Renal cortex interstitium (tissue), 15 donors: ENCODE results near the gene LCP2. TPM values are rescaled to one million over a fixed set of nuclear protein-coding genes. Genes with fewer than 3 reads are reported as not detected.

Experiments used
- DNase-seq, 11 donors: peaks; one replicate each; pipeline ENCODE4 v3.0.0-alpha.2; 2013; ENCODE audit warnings: low read depth in 9 of 11, low spot score in 4 of 11; ENCODE audit errors: extremely low read depth in 1 of 11
- long read RNA-seq, 16 experiments: transcript quantifications; one replicate each; lab custom pipeline, GENCODE V29; 2026
- polyA plus RNA-seq, 3 donors: library from polyadenylated mRNA; unstranded; fragments of 120-200 nt; gene quantifications; one replicate each; pipeline ENCODE4 v1.2.1, GENCODE V29; 2013; ENCODE audit not compliant: insufficient read length in 3 of 3

LCP2 gene
- polyA plus RNA-seq: 1 to 10 TPM; 3.1 to 3.4 (median 3.3) TPM
- long read RNA-seq, donor 1: 0 reads
- long read RNA-seq, donor 2: 0 reads
- long read RNA-seq, donor 3: 0 reads
- long read RNA-seq, donor 4: 0 reads
- long read RNA-seq, donor 5: 0 reads
- long read RNA-seq, donor 6, partial matches to known transcripts: 0 of 1 reads
- long read RNA-seq, donor 6, other reads (novel, unspliced or antisense): 0 of 1 reads
- long read RNA-seq, donor 7: 0 reads
- long read RNA-seq, donor 8: 0 reads
- long read RNA-seq, donor 9: 0 reads
- long read RNA-seq, donor 10, partial matches to known transcripts: 0 of 1 reads
- long read RNA-seq, donor 10, other reads (novel, unspliced or antisense): 0 of 1 reads
- long read RNA-seq, donor 11: 0 reads
- long read RNA-seq, donor 12, partial matches to known transcripts: 0 of 1 reads
- long read RNA-seq, donor 12, other reads (novel, unspliced or antisense): 0 of 1 reads
- long read RNA-seq, donor 13: 0 reads
- long read RNA-seq, donor 14, partial matches to known transcripts: 0 of 1 reads
- long read RNA-seq, donor 14, other reads (novel, unspliced or antisense): 0 of 1 reads
- long read RNA-seq, donor 15: 0 reads
- long read RNA-seq, donor 16, partial matches to known transcripts: 0 of 1 reads
- long read RNA-seq, donor 16, other reads (novel, unspliced or antisense): 0 of 1 reads

- DNase-seq: no peak
Measured at GRCh38 chr5:170297589-170298462, at the start of gene LCP2. Gene LCP2, minus strand, starts transcription at chr5:170297777. Its CDS starts 166 bp downstream, at chr5:170297611.

- no peak for DNase-seq
Measured at GRCh38 chr5:170347022-170347567, 49.5 kb upstream of the LCP2 start.

- no peak for DNase-seq
Measured at GRCh38 chr5:170345971-170346370, 48.4 kb upstream of the LCP2 start.

- DNase-seq: no peak
Measured at GRCh38 chr5:170343177-170343576, 45.6 kb upstream of the LCP2 start.

- DNase-seq: no peak
Measured at GRCh38 chr5:170342153-170342725, 44.7 kb upstream of the LCP2 start.

- DNase-seq: no peak
Measured at GRCh38 chr5:170341545-170341944, 44.0 kb upstream of the LCP2 start.

- DNase-seq: no peak
Measured at GRCh38 chr5:170339780-170340167, 42.2 kb upstream of the LCP2 start.

- DNase-seq: no peak
Measured at GRCh38 chr5:170338933-170339779, 41.6 kb upstream of the LCP2 start.

GRCh38 chr5:170338291-170338690, 40.7 kb upstream of the LCP2 start:
- DNase-seq: no peak

GRCh38 chr5:170337045-170337733, 39.6 kb upstream of the LCP2 start:
- no peak for DNase-seq

GRCh38 chr5:170336065-170336464, 38.5 kb upstream of the LCP2 start:
- DNase-seq: no peak

GRCh38 chr5:170334626-170335025, 37.0 kb upstream of the LCP2 start:
- DNase-seq: no peak

GRCh38 chr5:170333161-170333910, 35.8 kb upstream of the LCP2 start:
- DNase-seq: no peak

- no peak for DNase-seq
Measured at GRCh38 chr5:170332058-170332457, 34.5 kb upstream of the LCP2 start.

- no peak for DNase-seq
Measured at GRCh38 chr5:170330568-170331054, 33.0 kb upstream of the LCP2 start.

GRCh38 chr5:170329524-170329923, 31.9 kb upstream of the LCP2 start:
- DNase-seq: no peak

GRCh38 chr5:170327829-170328228, 30.3 kb upstream of the LCP2 start:
- no peak for DNase-seq
